Midbrain (tissue), 1 donor: ENCODE measurements around the gene BCL11A.

Experiments
- DNase-seq: peaks from one replicate; lab custom pipeline; 2025; lab: John Stamatoyannopoulos, UW

BCL11A gene

DNA sequence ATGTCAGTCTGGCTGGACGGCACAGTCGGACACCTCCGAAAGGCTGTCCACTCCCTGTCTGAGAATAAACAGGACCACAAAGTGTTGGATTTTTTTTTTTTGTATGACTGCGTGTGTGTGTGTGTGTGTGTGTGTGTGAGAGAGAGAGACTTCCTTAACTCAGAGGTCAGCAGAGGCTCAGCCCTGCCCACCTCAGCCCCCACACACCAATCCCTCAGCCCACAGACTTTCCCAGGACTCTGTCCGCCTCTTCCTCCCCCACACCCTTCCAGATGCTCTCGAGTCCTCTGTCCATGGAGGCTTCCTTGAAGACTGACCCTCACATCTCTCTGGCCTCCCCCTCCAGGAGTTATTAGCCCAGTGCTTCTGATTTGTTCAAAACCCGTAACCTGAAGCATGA, 147.3 kb downstream of the BCL11A start:
- no peak for DNase-seq

DNA sequence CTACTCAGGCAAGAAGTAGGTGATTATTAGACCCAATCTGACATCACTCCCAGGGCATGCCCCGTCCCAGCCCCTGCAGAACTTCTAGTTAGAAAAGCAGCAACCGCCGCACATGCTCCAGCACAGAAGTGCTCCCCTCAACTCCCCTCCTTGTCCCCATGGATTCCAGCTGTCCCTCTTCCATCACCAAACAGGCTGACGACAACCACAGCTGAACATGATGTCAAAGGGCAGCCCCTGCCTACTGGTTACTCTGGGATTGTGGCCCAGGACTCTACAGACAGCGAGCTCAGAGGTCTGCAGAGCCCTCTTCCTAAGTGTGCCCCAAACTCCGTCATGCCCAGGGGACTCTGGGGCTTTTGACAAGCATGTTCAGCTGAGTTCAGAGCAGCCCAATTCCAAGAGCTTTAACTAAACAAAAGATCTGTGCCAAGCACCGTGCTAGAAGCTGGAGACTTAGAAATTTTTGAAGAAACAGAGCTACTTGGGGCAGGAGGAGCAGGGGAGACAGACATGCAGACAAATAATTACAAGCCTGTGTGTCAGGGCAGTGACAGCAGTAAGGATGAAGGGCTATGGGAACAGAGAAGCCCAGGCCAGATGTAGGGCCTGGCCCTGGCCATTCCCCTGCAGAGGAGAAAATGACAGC, 148.1 kb downstream of the BCL11A start:
- no peak for DNase-seq
